ENCODE measurements around the gene ABO.

- TF ChIP-seq CTCF (IDR thresholded peaks at IDR 0.05): no peak
- TF ChIP-seq POLR2A (IDR thresholded peaks at IDR 0.05): no peak
Observed at GRCh38 chr9:133280392-133280791, 5.4 kb upstream of the ABO start.
